ENCODE data around the gene AGTR1.
"Not testable (repeated sequence)": the region's sequence is repeated elsewhere in the genome, so short reads cannot be mapped to it uniquely, and the experiment has no call there.

Gene AGTR1

GRCh38 chr3:148756311-148756710 lies 58.6 kb downstream of the AGTR1 start:
- intact Hi-C loops (cut with DNase I): no loop called here
- DNase-seq: no peak

GRCh38 chr3:148757238-148758215 lies 59.8 kb downstream of the AGTR1 start:
- no peak for DNase-seq
- intact Hi-C loops (cut with DNase I): no loop called here

DNA sequence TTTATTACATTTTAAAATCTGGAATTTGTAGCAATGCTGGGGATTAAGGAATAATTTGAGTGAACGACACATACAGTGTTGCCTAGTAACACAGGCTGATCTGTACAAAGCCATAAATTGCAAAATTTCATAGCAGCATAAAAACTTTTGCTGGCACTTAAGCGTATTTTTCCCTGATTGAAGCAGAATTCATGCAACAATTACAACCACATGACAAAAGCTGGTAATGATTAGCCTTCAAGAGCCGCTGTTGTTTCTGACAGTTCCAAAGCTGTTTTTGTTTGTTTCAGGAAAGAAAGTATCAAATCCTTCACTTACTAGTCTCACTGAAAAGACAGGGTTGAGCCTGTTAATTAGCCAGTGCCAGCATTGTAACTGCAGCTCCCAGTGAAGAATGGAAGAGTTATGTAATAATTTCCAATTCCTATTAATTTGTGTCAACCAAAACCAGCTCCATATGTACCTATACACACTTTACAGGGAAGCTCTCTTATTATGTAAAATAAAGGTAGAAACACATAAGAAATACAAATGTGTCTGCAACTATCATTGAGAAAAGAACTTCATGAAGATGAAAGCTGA lies 60.7 kb downstream of the AGTR1 start:
- intact Hi-C loops (cut with DNase I): no loop called here
- no peak for DNase-seq

- DNase-seq: no peak
- intact Hi-C loops (cut with DNase I): no loop called here
Observed at GRCh38 chr3:148759430-148759829, 61.7 kb downstream of the AGTR1 start.

GRCh38 chr3:148763156-148763680 lies 65.5 kb downstream of the AGTR1 start:
- DNase-seq: no peak
- intact Hi-C loops (cut with DNase I): no loop called here

DNA sequence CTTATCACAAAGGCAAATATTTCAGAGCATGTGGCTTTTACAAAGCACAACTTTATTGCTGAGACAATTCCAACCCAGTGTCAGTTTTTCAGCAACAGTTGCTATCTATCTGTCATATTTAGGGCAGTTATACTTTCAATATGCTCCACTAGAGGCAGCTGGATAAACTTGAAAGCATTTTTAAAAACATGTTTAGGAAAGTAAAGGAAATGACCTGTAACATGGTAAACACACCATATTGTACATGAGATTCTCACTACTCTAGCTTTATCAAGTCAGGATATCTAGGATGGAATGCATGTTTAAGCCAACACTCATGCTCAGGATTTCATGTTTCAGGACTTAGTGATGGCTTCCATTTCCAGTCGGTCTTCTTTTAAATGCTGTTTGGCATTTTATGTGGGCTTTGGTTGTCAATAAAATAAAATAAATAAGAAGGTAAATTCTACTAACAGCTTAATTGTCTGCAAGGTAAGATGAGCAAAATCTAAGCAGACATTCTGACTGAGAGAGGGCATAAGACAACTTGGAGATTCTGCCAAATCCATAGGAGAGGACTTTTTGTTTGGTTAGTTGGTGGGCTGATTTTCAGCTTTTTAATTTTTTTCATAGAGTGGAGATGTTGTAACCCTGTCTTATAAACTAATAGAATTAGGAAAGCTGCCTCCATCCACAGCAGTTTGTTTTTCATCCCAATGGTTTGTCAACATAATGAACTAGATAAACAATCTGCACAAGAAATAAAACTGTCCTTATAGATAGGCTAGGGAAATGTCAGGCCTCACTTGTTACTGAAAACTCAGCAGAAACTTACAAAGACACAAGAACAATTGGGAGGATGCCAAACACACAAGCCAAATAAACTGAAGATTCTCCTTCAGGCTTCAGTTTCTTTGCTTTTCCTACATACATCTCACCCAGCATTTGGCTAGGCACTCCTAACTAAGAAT lies 66.6 kb downstream of the AGTR1 start:
- DNase-seq: no peak
- intact Hi-C loops (cut with DNase I): no loop called here

DNA sequence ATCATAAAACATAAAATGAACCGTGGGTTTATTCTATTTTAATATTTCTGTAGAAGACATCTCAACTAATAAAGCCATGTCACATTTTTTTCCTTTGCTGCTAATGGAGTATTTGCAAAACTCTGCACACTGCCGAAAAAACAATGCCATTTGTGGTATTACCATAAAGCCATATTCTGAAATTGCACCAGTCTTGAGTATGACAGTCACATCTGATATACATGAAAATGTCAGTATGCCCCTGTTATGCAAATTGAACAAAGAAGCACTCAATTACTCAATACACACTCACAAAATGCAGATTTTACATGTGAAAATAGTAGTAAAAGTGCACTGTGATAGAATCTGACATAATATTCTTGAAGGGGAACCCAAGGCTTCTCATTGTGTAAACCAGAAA lies 74.7 kb downstream of the AGTR1 start:
- no peak for DNase-seq
- intact Hi-C loops (cut with DNase I): no loop called here

DNA sequence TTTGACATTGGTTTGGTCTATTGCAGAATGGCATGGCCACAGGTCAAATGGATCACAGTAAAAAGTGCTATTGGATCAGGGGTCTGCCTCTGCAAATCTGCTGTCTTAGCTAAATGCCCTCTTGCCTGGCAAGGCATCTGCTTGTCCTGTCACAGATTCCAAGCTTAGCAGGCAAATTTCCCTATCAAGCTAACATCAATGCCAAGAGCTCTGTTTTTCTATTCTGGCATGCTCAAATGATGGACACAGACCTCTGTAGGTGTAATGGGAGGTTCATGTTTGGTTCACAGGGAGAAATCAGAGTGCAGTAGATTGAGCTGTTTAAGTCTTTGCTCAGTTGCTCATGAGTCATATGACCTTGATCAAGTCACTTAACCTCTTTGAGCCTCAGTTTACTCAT lies 75.1 kb downstream of the AGTR1 start:
- no peak for DNase-seq
- intact Hi-C loops (cut with DNase I): no loop called here

- no peak for DNase-seq
- intact Hi-C loops (cut with DNase I): no loop called here
Observed at GRCh38 chr3:148773805-148774204, 76.1 kb downstream of the AGTR1 start.

- intact Hi-C loops (cut with DNase I): no loop called here
Observed at GRCh38 chr3:148778926-148779325, 81.2 kb downstream of the AGTR1 start.

DNA sequence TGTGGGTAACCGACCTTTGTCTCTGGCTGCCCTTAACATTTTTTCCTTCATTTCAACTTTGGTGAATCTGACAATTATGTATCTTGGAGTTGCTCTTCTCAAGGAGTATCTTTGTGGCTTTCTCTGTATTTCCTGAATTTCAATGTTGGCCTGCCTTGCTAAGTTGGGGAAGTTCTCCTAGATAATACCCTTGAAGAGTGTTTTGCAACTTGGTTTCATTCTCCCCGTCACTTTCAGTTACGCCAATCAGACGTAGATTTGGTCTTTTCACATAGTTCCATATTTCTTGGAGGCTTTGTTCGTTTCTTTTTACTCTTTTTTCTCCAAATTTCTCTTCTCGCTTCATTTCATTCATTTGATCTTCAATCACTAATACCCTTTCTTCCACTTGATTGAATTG lies 87.3 kb downstream of the AGTR1 start:
- DNase-seq; intact Hi-C loops (cut with DNase I): not testable (repeated sequence)

More at GRCh38 chr3:148778926-148779325, 81.2 kb downstream of the AGTR1 start:
- peak in 1 of 10 donors; percentile 69 for DNase-seq

GRCh38 chr3:148786159-148786558 lies 88.5 kb downstream of the AGTR1 start:
- intact Hi-C loops (cut with DNase I): not testable (repeated sequence)
- peak in 1 of 10 donors; percentile 77 for DNase-seq

DNA sequence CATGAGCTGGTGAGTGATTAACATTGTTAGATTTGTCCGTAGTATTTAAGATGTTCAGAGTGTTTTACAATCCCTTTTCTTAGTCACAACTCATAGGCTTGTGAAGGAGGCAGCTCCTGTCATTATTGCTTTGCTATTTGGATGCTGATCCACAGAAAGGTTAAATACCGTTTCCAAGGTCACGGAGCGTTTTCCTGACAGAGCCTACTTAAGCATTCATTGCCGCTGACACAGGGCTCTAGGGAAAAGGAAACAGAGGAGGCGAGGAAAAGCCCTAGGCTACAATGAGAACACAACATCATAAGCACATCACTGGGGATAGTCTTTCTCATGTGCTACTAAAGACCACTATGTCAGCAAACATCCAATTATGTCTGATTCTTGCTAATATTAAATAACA lies 91.4 kb downstream of the AGTR1 start:
- intact Hi-C loops (cut with DNase I): no loop called here
- DNase-seq: no peak

- no peak for DNase-seq
- intact Hi-C loops (cut with DNase I): no loop called here
Observed at GRCh38 chr3:148789906-148790305, 92.2 kb downstream of the AGTR1 start.

DNA sequence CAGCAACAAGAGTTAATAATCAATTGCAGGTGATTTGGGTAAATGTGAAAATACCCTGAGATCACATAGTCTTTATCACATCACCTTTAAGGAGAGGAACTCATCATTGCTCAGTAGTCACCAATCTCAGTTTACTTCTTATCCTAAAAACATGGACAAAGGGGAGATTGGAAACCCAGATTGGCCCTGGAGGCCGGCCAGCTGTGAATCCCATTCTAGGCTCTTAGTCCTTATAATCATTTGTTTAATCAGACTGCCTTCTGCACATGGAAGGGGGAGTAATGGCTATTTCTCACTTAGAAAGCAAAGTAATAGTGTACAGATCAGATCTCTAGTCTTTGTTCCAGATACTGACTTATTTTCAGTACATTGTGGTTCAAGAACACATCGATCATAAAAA lies 92.7 kb downstream of the AGTR1 start:
- no peak for DNase-seq
- intact Hi-C loops (cut with DNase I): no loop called here

DNA sequence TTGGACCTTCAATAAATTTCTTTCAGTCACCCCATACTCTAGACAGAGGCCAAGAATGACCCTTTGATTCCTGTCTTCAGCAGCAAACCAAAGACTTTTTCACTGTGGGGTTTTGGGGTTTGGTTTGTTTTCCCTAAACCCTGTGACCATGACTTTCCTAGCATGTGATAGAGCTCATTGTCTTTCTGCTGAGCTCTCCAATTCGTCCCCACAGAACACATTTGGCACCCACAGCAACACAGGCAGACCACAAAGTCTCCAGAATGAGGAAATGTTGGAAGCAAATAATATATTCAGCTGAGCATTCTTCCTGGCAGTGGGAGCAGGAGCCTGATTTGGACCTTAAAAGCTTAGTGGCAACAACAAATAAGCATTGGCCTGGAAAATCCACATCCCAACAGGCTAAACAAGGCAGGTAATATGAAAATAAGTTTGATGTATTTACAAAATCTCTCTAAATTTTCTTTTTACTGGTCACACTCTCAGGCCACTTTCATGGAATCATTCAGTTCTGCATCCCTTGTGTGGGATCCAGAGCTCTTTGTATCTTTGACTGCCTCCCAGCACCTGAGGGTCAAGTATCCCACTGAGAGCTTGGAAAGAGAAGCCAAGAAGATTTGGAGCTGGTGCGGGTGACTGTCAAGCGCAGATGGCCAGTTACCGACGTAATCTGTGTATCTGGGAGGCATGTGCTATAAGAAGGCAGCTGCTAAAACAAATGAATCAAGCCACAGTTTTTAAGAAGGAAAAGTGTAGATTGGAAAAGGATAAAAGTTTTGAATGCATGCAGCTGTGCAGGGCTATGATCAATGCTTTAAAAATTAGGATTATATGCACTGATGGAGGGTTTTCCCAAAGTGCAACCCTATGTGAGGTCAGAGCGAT lies 93.4 kb downstream of the AGTR1 start:
- DNase-seq: peak in 7 of 10 donors; percentile 13 to 86 (median 51)
- intact Hi-C loops (cut with DNase I): no loop called here

GRCh38 chr3:148791920-148792319 lies 94.2 kb downstream of the AGTR1 start:
- intact Hi-C loops (cut with DNase I): no loop called here
- DNase-seq: no peak

DNA sequence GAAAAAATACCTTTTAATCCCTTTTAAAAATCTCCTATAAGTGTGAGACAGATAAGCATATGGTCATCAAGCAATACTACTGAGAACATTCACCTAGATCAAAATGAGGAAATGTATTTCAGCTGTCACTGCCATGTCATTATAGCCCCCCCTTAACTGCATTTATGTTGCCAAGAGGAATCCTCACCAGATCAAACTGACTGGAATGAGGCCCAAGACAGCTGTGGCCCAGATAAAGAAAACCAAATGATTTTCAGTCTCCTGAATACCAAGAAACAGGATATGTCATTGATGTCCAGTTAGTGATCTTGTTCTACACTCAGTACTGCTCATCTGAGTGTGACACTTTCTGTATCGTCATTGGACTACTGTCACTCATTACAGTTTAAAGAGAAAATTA lies 94.8 kb downstream of the AGTR1 start:
- intact Hi-C loops (cut with DNase I): no loop called here
- no peak for DNase-seq

All from posterior cingulate gyrus (tissue), 11 donors.